ENCODE data around the gene C1QTNF5.
"Not testable (repeated sequence)": the region's sequence is repeated elsewhere in the genome, so short reads cannot be mapped to it uniquely, and the experiment has no call there.

C1QTNF5 gene, protein sequence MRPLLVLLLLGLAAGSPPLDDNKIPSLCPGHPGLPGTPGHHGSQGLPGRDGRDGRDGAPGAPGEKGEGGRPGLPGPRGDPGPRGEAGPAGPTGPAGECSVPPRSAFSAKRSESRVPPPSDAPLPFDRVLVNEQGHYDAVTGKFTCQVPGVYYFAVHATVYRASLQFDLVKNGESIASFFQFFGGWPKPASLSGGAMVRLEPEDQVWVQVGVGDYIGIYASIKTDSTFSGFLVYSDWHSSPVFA

DNA sequence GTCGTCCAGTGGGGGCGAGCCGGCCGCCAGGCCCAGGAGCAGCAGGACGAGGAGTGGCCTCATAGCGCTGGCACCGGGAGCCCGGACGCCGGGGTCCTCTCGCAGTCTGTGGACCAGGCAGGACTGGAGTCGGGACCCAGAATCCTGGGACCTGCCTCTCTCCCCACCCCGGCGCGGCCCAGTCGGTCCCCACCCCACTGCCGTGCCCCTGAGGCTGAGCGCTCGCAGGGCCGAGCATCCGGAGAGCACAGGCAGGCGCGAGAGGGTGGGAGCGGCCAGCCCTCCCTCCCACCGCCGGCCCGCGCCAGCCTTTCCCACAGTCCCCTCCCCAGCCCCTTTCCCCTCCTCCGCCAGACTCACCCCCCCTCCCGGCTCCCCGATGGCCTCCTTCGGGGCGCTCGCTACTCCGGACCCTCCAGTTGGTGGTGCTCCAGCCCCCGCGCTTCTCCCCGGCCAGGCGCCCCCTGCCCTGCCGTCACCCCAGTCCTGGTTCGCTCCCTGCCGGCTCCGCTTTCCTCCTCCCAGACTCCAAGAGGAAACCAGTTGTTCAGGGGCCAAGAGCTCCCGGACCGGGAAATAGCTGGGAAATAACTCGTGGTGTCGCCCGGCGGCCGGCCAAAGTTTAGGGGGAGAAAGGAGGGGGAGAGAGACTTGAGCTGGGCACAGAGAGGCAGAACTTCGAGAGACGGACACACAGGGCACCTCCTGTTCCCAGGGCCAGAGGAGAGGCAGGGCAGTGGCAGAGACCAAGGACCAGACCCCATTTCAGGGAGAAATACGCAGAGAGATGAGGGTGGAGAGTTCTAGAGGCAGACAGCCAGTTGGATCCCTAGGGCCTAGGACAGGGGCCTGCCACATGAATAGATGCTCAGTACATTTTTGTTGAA is at the start of gene C1QTNF5:
C1QTNF5 (minus strand) TSS at position 549 of the 887 bp plus-strand sequence; CDS start at position 63, 486 bp downstream.
- no peak for DNase-seq

DNA sequence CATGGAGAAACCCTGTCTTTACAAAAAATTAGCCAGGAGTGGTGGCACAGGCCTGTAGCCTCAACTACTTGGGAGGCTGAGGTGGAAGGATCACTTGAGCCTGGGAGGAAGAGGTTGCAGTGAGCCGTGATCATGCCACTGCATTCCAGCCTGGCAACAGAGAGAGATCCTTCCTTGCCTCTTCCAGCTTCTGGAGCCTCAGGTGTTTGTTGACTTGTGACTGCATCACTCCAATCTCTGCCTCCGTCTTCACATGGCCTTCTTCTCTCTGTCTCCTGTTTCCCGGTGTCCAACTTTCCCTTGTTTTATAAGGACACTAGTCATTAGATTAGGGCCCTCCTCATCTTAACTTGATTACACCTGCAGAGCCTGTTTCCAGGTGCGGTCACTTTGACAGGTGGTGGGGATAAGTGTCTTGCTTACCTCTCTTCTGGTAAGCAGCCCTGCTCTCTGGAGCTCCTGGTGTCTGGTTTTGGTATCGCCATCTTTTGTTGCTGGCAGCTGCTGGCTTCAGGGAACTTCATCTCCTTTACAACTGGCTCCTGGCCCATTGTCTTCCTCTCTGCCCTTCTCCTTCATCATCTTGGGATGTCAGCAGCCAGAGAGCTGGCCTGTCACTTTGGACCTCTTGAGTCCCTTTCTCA is 49.0 kb upstream of the C1QTNF5 start:
- no peak for DNase-seq

DNA sequence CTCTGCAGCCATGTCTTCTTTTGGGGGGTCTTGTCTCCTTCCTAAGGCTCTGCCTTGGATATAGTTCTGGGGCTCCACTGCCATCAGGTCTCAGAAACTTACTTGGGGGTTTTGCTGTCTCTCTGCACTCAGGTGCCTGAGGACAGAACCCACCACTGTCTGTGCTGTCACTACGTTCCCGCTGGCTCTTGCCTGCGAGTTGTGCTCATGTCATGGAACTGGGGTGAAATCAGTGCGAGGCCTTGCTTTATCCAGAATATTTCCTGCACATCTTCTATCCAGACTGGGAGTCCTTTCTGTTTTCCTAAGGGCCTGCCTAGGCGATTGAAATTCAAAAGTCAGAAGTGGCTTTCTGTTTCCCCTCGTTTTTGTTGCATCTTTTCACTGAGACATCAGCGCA is 47.4 kb upstream of the C1QTNF5 start:
- DNase-seq = no peak

DNA sequence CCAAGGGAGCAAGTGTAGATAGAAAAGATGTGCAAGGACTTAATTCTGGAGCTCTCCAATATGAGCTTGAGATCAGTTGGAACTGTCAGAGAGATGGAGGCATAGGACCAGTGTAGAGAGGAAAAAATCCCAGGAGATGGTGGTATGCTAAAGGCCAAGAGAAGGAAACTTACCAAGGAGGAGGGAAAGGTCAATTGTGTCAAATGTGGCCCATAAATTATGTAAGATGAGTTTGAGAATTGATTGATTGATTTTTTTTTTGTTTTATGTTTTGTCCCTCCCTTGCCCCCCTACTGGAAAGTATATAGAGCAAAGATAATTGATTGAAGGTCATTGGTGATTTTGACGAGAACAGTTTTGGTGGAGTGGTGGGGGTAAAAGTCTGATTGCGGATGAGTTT is 43.6 kb upstream of the C1QTNF5 start:
- no peak for DNase-seq

DNA sequence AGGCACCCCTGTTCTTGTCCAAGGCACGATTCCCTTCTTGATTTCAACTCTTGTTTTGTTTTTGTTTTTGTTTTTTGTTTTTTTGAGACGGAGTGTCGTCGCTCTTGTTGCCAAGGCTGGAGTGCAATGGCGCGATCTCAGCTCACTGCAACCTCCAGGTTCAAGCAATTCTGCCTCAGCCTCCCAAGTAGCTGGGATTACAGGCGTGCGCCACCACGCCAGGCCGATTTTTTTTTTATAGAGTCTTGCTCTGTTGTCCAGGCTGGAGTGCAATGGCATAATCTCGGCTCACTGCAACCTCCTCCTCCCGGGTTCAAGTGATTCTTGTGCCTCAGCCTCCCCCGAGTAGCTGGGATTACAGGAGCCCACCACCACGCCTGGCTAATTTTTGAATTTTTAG is 41.8 kb upstream of the C1QTNF5 start:
- DNase-seq = not testable (repeated sequence)

DNA sequence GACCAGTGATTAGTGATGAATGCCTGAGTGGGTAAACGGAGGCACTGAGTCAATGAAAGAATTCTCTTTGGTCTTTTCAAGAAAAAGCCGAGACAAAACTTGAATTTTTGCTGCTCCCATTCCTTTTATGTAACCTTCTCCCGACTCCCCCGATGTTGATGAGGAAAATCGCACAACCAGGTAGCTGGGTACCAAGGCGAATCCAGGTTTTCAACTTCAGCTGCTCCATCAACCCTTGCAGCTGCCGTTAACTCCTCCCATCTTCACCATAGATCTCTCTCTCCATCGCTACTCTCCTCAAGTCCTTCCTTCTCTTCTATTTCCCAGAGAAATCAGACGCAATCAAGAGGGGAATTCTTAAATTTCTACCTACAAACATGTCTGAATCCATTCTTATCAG is 41.4 kb upstream of the C1QTNF5 start:
- no peak for DNase-seq

DNA sequence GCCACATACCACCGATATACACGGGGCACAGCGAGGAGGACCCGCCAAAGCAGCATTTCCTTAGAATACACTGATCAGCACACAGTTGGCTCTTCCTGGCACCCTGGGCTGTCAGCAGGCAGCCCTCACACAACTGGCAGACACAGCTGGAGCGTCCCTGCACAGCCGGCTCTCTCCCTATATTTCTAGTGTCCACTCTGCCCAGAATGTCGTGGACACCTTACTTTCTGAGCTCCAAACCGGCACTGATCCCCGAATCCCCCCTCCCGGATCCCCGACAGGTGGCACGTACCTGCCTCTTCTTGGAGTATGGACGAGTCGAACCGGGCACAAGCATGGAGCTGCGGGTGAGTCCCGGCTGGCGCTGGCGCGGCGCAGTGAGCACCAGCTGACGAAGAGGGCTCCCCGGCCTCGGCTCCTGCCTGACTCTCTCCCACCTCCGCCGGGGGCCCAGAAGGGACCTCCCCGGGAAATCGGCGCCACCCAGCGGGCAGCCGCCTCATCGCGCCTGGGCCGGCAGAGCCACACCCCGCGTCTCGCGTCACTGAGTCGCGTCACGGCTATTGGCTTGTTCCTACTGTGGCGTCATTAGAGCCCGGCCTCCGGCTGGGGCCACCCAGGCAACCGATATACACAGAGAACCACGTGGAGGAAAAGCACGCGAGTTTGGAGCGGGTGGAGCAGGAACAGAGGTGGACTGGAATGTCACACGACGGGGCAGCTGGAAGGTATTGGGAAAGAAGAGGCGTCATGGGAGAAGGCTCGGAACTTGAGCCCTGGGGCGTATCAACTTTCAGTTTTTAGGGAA is 40.7 kb upstream of the C1QTNF5 start, which contains the start of gene USP2:
USP2 (minus strand) TSS at position 510 of the 808 bp plus-strand sequence. CDS start 8,210 bp downstream, outside the sequence.
- peak; percentile 94 for DNase-seq

DNA sequence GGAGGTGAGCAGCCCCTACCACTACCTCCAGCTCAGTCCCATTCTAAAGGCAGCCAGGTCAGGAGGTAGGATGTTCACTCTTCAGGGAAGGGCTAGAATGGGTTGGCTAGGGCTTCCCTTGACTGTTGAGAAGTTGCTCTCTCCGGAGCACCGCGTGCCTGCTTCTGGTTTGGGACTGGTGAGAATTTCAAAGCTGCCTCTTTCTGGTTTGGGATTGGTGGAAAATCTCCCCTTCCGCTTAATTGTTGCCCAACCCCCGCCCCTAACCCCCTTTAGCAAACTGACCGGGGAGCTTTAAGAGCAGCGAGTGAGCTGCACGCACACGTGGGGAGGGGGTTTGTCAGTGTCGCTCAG is 40.1 kb upstream of the C1QTNF5 start:
- DNase-seq = no peak

DNA sequence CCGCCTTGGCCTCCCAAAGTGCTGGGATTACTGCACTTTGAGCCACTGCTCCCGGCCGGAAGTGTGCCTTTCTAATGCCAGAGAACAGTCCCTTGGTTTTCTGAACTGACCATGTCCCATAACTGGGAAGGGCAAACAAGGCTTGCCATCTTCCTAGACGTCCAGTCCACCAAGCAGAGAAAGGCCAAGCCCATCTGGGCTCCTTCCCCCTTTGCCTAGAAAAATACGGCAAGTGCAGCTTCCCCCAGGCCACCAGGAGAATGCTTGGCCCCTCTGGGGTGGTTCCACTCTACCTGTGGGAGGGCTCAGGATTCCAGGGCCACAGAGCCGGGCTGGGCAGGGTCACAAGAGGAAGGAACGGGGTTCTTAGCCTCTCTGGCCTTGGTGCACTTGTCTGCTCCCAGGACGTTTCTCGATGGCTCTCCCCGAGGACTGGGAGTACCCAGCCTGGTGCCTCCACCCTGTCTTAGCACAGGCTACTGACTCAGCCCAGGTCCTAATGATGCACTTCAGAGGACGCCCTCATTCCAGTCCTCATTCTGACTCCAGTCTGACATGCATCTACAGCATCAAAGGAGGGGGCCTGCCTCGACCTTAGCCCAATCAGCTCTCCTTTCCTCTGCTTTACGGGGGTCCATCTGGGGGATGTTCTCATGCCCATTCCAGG is 39.6 kb upstream of the C1QTNF5 start:
- no peak for DNase-seq

DNA sequence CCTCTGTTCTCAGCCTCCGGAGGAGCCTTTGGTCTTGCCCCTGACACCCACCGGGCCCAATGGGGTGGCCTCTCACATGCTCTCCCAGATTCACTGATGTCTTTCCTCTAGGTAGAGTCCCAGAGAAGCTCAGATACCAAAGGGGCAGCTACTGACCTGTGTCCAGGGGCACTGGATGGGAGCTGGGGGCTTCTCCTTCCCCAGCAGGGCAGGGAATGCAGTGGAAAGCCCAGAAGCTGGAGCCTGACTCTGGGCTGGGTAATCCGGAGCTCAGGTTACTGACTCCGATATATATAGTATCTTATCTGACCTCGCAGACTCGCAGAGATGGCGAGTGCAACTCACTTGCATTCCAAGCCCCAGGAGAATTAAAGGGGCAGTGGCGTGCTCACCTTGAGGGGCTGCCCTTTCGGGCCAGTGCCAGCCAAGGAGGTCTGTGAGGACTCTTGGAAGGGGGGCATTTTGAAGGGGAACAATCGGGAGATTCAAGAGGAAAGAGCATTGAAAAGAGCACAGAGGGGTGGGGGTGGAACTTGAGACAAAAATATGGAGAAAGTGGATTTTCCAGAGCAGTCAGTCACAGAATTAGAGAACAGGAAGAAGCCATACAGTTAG is 38.3 kb upstream of the C1QTNF5 start:
- DNase-seq = no peak

DNA sequence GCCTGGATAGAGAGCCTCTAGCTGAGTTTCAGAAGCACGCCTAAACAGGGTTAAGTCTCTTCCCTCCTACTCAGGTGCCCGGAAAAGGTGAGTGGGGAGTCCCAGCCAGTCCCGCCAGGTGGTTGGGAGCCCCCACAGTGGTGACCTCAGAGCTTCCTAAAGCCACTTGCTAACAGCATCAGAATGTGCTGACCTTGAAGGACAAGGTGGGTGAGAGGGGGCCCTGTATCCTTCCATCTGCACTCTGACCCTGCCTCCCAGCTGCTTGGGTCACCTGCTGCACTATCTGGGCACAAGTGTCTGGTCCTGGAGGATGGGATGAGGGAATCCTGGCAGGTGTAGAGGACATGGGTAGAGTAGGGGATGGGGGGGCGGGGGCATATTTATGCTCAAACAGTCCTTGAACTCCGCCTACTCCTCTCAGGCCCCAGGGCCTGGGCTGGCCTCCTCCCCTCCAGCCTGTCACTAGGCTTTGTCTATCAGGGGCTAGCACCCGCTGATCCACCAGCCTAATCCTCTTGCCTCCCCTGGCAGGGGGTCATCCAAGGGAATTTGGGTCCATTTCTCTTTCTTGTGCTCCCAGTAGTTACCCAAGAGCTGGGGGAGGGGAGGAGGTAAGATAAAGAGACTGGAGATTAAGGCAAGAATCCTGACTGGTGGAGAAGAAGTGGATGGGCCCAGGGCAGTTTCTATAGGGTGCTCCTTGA is 37.4 kb upstream of the C1QTNF5 start:
- no peak for DNase-seq

DNA sequence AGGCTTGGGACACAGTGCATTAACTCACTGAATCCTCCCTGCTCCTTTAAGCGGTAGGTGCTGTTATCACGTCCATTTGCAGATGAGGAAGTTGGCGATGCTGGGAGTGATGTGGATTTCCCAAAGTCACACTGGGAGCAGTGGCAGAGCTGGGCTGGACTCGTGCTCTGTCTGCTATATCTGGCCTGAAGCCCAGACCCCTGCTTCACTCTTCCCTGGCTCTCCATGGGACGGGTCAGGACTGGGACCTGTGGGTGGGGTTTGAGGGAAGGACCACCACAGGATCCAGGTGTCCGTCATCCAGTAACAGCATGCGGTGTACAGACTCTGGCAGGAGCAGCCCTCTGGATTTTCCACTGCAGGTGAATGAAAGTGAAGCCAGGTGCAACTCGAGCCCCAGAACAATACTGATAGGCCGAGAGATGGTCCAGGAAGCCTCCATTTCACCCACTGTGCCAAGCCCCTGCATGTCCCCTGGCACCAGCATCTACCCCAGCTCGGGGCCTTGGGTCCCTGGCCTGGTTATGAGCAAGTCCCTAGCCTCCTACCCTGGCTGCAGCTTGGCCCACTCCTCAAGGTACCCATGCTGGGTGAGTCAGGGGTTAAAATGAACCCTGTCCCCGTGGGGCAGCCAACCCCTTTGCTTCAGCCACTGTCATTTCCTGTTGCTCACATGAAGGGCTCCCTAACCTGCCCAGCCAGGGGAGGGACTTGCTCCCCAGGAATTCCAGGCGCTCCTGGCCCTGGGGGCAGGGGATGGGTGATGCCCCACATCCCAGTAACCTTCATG is 36.6 kb upstream of the C1QTNF5 start:
- no peak for DNase-seq

DNA sequence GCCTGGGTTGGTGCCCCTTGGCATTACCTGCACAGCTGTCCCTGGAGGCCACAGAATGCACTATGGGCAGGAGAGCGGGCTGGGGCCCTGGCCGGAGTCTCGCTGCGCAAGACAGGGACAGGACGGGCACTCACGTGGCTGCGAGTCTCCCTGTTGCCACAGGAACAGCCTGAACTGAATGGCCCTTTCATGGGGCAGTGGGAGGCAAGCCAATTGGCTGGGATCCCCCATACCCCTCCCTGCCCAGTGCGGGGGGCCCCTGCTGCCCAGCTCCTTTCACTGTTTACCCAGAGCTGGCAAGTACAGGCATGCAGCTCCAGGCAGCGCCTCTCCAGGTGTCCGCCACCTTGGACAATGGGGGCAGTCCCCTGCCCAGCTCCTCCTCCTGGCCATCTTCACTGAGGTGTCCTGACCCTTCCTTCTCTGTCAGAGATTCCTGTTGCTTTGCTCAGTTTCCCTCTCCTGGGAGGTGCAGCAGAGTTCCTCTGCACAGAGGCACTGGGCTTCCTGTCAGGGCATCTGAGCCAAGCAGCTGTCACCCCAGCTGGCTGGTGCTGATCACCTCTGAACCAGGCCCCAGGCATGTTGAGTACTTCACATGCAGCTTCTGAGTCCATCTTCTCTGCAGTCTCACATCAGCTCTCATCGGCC is 35.6 kb upstream of the C1QTNF5 start:
- no peak for DNase-seq

DNA sequence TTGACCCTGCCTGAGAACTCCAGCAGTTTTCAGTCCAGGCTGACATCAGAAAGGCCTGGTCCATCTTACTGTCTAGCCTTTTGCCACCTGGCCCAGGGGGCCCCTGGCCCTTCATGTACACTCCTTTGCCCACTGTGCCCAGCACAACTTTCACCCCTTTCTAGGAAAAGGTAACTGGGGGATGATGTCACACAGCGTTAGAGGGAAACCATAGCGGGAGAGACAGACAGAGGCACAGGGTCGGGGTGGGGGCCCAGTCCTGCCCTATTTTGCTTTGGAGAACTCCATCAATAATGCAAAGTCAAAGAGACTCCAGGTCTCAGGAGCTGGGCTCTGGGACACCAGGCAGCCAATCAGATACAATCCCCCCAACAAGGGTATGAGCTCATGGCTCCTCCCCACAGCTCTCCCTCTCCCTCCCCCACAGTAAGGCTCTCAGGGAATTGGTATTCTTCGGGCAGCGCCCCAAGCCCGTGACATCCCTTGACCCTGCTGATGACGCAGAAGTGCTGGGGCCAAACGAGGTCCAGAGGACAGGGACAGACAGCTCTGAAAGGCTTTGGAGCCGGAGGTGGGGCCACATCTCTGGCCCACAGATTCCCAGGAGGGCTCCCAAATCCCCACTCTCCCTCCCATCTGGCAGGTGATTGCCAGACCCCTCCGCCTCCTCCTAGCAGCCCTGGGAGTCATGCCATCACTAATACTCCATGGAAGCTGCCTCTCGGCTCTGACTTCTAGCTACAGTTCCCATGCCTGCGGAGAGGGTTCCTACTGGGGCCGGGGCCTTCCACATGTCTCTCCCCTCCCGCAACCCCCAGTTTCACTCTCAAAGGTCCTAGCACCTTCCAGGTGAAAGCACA is 34.9 kb upstream of the C1QTNF5 start:
- DNase-seq = no peak

DNA sequence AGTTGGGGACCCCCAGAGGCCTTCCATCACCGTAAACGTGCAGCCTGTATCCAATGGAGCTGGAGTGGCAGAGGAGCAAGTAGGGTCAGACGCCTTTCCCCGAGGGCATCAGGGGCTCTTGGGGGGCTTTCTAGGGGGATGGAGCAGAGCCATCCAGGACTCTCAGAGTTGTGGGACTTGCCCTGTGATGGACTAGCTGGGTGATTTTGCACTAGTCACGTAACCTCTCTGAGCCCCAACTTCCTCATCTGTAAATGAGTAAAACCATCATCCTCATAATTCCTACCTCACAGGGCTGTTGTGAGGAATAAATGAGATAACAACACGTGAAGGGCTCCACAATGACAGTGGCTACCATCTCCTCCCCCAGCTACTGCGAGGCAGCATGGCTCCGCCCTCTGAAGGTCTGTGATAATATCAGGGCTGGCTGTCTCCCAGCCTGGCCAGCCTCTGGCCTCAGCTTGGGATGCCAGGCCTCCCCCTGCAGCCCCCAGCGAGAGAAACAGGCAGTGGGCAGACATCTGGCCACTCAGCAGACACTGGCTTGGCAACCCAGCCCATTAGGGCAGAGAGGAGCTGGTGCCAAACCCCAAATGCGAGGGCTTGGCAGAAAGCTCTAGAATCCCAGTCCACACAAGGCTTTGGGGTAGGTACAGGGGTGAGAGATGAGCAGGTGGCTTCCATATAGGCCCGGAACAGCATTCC is 34.1 kb upstream of the C1QTNF5 start:
- no peak for DNase-seq

DNA sequence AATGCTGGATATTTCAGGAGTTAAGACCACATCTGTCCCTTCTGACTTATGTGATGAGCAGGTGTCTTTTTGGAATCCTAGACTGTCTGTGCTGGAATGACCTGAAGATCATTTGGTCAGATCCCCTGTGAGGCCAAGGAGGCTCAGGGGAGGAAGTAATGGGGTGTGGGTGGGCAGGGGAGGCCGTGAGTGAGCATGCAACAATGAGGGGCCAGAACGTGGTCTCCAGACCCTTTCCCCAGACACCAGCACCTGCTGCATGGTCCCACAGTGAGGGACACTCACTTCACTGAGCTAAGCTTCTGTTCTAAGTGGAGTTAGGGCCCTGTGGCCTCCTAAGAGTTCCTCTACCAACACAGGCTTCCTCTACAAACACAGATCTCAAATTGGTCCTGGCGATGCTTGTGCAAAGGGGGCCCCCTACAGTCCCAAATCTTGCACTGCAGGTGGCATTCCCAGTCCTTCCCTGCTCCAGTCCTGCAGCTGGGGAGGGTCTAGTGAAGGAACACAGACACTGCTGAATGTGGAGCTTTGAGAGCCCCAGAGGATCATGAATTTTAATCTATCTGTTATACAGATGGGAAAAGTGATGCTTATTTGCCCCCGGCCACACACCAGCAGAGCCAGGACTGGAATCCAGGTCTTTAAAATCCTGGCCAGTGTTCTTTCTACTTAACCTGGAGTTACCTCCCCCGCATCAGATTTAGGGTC is 33.4 kb upstream of the C1QTNF5 start:
- no peak for DNase-seq

Measured in stimulated activated naive CD4-positive, alpha-beta T cell treated with Interleukin-2 at 50 U/mL for 16 hours (primary cell).